GM19328 (cell line): Measurements from ENCODE around the gene HTATIP2.
"Not testable (repeated sequence)": the region's sequence is repeated elsewhere in the genome, so short reads cannot be mapped to it uniquely, and the experiment has no call there.

ENCODE experiments used
- ATAC-seq: cut with Tn5 transposase; IDR thresholded peaks from one replicate; pipeline ENCODE4 v1.9.1; 2021; ENCODE audit warnings: mild to moderate bottlenecking, moderate library complexity; ENCODE audit not compliant: unreplicated experiment

HTATIP2 gene

DNA sequence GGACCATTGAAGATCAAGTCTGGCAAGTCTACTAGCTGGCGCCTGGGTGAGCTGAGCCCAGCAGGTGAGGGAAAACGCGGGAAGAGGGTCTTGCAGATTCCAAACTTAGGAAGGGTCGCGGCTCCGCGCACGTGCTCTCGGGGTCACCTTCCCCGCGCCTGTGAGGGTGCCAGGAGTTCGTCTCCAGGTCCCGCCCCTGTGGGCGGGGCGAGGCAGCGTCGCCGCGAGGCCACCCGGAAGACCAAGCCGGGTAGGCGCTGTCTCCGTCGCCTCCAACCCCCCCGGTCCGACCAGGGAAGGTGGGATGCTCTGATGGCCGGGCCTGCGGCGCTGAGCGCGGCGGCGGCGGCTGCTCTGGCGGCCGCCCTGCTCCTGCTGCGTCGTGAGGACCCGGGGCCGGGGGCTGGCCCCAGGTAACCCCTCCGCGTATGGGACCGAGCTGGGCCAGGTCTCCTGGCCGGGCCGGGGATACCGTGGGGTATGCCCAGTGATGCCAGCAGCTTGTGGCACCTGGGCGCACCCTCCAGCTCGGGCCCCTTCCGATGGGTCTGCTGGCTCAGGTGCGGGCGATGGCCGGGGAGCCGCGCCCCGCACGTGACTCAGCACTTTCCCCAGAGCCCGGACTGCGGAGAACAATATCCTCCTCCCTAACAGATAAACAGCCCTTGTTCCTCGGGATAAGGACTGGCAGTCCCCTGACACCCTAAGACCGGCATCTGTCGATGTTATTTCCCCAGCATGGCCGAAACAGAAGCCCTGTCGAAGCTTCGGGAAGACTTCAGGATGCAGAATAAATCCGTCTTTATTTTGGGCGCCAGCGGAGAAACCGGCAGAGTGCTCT lies at the start of gene HTATIP2:
TSS of gene HTATIP2 (plus strand) at position 215 of the 841 bp plus-strand sequence. CDS start at position 739, 524 bp downstream.
- ATAC-seq = peak; percentile 96

DNA sequence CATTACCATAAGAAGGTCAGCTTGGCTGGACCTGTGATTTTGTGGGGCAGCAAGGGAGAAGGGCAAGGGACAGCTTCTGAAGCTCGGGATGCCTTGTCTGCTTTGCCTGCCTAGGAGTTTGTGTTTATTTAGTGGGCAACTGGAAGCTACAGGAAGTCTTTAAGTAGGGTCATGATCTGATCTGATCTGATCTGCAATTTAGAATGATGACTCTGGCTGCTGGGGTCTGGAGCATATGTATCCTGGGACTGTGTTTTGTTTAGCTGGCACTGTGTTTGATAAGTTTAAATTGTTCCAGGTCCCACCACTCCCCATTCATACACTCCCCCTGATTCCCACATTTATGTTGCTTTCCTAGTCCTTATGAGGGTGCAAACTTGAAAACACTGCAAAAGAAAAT lies 47.7 kb upstream of the HTATIP2 start:
- no peak for ATAC-seq

DNA sequence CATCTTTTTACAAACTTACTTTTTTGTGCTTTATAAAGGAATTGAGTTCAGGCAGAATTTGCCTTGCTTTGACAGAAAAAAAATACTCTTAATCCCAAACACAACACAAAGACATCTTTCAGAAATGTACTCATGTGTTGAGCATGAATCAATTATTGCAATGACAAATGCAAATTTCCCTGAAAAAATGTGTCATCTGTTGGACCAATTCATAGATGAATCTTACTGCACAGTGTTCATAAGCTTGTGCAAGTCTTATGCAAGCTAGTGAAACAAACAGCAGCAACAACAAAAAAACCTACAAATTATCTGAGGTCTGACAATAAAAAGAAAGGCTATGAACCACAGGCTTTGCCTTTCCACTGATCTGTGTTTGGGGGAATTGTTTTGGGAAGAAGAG lies 42.3 kb upstream of the HTATIP2 start:
- ATAC-seq = no peak

DNA sequence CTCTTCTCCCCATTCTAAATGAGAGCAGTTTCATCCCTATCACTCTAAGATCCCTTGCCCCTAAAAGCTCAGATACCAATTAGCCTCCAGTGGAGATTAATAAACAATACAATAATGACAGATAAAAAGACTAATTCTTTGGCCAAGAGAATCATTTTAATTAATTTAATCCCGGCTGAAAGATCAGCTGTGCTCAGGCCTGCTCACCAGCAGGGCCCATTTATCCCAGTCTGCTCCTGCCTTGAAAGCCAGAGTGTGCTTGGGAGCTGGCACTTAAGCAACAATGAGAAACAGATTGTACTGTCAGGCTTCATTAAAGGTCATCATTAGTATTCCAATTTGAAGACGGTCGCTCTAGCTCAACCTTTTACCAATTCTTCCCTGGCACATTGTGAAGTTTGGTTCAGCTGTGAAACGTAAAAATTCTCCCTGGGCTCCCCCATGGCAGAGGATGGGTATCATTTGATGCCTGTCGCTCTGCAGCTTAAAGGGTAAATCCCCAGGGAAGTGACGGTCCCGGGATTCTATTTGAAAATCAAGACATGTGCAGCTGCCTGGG lies 36.1 kb upstream of the HTATIP2 start:
- ATAC-seq = no peak

DNA sequence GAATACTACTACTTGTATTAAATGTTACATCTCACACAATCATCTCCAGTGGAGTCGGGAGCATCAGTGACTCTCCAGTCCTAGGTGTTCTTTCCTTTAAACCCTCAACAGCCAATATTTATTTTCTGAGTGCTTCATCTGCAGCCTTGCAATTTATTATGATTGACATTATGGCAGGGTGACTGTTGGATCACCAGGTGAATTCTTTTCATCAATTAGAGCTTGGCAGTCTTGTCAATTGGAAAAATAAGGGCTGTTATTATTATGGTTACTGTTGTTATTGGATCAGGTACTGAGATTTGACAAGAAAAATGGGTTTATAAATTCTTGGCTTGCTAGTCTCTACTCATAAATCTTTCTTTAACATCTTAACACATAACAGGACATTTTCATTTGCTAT lies 27.5 kb upstream of the HTATIP2 start:
- ATAC-seq = no peak

DNA sequence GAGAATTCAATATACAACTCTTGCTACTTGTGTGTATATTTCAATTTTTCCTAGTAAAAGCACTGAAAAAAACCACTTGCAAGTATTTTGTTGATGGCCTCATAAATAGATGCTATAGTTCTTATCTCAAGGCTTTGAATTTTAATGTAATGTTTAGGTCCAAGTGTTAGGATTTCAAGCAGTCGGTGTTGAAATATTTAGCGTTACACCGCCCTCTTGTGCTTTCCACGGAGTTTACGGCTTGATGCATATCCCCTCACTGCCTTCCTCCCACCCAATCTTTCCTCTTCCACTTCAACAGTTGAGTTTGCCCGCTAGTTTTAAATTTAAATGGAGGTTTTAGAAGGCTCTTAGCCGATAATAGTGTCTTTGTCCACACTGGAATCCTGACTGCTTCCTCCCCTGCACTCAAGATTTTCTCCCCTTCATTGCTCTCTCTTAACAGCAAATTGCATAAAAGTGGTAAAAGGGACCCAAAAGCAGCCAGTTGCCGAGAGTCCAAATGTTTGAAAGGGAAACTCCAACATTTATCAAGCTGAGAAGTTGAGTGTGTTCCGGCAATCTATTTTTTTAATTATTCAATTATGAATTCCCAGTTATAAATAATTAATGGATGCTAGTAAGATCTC lies 25.9 kb upstream of the HTATIP2 start:
- ATAC-seq = no peak

DNA sequence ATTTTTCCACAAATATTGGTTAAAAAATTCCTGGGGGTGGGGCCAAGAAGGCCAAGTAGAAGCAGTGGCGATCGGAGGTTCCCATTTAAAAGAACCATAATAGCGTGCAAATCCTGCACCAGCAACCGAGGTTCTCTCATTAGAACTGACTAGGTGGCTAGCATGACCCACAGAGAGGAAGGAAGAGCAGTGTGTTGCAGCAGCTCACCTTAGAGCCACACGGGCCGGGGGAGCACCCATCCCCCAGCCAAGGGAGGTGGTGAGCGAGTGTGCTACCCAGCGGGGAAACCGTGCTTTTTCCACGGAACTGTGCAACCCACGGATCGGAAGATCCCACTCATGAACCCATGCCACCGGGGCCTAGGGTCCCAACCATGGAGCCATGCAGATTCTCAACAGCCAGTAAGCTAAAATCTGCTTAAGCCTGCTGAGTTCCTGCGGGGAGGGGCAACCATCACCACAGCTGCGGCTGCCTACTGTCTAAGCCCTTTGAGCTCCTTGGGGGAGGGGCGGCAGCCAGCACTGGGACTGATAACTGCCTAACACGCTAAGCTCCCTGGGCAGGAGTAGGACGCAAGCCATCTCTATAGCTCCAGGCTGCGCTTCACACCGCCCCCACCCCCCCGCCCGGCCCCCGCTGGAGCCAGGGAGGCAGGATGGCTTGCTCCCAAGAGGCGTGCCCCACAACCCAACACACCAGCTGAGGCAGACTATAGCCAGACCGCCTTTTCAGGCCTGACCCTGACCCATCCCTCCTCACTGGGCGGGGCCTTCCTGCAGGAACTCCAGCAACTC lies 21.0 kb upstream of the HTATIP2 start:
- no peak for ATAC-seq

DNA sequence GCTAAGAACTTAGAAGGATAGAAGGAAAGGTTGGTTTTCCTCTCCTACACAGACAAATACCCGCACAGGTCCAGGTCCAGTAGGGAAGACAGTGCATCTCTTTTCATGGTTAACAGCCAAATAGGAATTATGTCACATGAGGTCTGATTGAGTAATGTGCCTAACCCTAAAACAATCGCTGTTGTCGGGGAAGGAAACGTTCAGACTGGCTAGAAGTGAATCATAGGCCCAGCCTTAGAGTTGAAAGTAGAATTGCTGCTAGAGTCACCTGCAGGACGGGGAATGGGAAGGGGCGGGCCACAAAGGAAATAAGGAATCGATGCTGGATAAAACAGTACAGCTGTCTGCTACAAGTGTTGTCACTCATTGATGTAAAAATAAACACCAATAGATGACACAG lies 12.4 kb upstream of the HTATIP2 start:
- no peak for ATAC-seq

DNA sequence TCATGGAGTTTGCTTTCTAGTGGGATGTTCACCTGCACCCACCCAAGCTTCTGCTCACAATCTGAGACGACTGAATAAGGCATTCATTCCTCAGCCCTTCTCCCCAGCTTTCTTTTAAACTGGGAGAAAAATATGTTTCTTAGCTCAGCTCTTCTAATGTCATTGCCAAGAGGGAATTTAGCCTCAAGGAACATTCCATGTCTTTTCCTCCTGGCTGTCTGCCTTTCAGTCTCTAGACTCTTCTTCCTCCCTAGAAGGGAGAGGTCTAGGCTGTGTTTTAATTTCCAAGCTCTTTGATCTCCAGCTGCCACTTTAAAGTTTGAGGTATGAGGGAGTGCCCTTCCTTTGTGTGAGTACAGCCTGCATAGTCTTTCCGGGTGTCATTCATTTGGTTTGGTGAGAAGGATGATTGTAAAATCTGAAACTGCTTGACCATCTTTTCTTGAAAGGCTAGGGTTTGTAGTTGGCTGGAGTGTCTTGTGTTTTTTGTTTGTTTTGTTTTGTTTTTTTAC lies 11.7 kb upstream of the HTATIP2 start:
- no peak for ATAC-seq

DNA sequence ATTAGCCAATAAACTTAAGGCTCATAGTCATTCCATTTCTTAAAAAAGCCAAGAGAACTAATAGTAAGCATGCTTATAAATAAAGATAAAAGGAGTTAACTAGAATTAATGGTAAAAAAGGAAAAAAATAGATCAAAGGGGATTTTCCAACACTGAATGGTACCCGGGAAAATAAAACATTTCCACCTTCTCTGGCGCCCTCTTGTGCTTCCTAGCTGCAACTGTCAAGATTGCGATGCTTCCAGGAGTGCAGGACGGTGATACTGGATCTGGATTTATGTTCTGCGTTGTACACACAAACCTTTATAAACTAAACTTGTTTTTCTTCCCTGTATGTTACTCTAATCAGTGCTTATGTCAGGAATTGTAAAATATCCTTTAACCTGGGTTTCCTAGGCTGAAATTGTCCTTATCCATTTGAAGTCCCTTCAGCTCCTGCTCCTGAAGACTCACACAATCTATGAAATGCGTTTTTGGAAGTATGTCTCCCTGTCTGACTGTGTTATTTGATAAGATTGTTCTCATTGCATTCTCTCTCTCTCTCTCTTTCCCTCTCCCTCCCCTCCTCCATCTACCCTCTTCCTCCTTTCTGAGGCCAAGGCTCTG lies 9.6 kb upstream of the HTATIP2 start:
- no peak for ATAC-seq

DNA sequence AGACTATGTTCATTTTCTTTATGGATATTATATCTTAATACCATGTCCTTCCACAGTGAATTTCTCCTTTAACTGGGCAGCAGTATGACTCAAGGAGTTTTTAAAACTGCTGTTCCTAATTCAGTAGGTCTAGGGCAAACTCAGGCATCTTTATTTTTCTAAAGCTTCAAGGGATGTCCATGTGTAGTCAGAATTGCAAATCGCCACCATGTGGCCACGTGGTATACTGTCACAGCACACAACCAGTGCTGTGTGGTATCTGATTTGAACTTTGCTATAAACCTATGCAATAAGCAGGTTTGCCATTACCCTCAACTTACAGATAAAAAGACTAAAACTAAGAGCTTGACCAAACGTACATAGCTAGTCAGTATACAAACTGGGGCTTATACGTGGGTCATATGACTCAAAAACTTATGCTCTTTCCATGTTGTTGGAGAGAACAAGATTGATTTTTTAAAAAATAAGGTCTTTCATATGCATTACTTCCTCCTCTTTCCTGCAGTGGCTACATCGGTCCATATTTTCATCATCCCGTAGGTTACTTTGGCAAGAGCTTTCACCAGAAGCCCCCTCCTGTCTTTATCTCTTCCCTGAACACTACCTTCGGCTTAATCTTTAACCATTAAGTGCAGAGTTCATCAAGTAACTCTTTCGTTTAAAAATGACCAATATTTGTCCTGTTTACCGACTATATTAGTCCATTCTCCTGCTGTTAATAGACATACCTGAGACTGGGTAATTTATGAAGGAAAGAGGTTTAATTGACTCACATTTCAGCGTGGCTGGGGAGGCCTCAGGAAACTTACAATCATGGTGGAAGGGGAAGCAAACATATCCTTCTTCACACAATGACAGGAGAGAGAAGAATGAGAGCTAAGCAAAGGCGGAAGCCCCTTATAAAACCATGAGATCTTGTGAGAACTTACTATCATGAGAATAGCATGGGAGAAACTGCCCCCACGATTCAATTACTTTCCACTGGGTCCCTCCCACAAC lies 8.0 kb upstream of the HTATIP2 start:
- ATAC-seq = peak; percentile 78

DNA sequence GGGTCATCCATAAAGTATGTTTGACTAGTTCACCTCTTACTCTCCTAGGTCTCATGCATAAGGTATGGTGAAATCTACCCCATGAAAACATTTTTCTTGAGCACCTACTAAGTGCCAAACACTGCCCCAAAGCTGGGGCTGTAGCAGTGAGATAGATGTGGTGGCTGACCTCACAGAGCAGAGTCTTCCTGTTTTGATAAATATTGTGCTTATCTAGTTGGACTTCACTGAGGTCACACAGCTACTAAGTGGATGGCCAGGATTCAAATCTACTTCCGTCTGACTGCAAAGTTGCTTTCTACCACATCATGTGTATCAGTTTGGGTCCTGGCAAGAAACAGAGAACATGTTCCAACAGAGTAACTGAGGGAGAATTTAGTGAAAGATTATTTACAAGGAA lies 6.4 kb upstream of the HTATIP2 start:
- ATAC-seq = no peak

DNA sequence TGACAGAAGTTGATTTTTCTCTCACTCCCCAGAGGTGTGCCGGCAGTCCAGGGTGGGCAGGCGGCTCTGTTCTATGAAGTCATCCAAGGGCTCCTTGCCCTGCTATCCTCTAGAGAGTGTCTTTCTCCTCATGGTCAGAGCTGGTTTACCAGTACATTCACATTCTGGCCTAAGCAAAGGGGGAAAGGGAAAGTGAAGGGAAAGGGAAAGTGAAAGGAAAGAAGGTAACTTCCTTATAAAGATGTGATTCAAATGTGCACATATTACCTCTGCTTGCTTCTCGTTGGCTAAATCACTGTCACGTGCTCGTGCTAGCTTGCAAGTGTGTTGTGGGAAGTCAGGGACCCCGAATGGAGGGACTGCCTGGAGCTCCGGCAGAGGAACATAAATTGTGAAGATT lies 2.9 kb upstream of the HTATIP2 start:
- ATAC-seq = no peak

DNA sequence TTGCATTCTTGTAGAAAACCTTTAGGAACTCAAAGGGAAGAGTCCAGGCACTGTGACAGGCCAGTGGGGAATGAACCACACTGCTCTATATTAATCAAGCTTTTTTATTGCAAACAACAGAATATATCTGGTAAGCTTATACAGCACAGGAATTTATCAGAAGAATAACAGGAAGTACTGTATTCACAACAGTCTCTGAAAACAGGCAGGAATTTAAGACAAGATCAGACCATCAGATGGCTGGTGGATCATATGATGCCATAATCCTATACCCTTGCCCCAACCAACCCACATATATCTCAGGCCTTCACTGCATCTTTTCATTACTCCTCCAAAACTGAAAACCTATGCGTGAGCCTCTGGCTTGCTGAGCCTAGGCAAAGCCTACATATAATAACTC lies 1.0 kb upstream of the HTATIP2 start:
- ATAC-seq = no peak

DNA sequence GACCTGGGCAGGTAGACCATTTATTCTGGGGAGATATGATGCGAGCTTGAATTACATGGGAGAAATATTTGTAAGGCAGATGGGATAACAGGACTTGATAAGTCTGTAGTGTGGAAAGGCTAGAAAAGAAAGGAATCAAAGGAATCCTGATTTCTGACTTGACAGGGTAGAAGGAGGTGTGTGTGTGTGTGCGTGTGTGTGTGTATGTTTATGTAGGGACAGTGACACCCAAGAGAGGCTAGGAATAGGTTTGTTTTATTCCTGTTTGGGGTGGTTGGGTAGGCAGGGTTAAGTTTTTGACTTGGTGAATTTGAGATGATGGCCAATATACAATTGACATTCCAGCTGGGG lies 390 bp upstream of the HTATIP2 start:
- ATAC-seq = no peak

DNA sequence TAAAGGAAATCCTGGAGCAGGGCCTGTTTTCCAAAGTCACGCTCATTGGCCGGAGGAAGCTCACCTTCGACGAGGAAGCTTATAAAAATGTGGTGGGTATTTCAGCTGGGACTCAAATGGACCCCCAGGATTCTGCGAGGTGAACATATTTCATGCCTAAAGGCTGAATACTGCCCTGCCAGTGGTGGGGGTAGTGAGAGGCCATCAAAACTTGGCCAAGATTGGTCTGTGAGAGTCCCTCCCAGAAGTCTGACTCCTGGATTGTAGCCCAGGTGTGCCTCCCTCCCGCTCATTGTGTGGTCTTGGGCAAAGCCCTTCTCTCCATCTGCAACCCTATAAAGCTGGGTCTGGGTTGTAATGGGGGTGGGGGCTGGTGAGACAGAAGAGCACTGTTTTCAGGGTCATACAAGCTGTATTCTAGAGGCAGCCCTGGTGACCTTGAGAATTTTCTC lies 853 bp downstream of the HTATIP2 start:
- ATAC-seq = no peak

DNA sequence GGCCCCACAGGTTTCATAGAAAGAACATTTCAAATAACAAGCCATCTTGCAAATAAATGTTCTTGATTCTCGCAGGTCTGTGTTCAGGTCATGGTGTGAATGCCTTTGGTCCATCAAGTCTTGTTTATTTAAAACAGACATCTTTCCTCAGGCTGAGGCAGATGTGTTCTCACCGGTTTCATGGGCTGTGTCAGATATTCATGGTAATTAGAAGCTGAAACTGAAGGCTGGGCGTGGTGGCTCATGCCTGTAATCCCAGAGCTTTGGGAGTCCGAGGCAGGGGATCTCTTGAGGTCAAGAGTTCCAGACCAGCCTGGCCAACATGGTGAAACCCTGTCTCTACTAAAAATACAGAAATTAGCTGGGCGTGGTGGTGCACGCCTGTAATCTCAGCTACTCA lies 2.0 kb downstream of the HTATIP2 start:
- ATAC-seq = not testable (repeated sequence)

DNA sequence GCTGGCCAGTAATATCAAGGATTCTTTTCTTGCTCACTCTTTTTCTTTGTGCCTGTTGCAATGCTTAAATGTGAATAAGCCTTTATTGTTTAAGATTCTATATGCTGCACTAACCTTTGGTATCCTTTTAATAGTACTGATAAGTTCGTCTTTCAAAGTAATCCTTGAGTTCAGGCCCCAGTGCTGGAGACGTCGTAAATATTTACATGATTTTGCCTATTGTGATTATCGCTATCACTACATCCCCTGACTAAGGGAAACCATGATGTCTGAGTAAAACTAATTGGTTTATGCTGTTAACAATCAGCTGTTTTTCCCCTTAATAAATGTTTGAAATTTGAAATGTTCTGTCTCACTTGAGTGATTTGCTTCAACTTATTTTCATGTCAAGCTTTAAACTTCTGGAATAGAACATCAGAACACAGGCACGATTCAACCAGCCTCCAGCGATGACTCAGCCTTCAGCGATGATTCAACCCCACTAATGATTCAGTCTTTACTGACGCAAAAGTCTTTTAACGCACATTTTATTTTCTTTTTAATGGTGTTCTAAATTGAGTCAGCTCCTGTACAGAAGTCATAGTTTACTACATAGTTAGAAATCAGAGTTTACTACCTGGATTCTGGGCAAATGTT lies 3.9 kb downstream of the HTATIP2 start:
- ATAC-seq = no peak

DNA sequence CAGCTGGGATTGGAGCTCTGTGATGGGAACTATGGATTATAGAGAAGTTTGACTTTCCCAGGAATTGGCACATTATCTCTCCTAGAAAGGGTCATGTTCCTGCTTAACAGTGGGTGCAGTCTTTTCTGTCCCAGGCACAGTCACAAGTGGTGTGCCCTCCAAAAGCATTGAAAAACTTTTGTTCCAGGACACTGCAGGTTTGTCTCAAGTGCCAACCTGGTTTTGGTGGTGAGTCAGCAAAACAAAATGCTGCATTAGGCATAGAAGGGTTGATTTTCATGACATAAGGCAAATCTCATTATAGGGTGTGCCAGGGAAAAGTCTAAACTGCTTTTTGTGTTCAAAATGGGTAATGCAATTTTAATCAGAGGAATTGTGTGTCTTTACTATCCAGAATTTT lies 4.9 kb downstream of the HTATIP2 start:
- no peak for ATAC-seq
